Transverse colon (tissue), 4 donors: ENCODE measurements around the gene ERC2. TPM values are rescaled to one million over a fixed set of nuclear protein-coding genes. Genes with fewer than 3 reads are reported as not detected.

Source experiments
- DNase-seq: peaks from one replicate; pipeline ENCODE4 v3.0.0-alpha.2; 2019
- H3K27ac ChIP-seq, 4 donors: fragments of 200-600 bp; sonication (generic); 2 replicates each; pipeline ENCODE4 v1.5.1; 2016 to 2018; ENCODE audit warnings: inconsistent platforms in 4 of 4
- H3K27me3 ChIP-seq: fragments of 200-600 bp; sonication (generic); 2 replicates; pipeline ENCODE4 v1.5.1; 2017; ENCODE audit warnings: inconsistent platforms
- H3K36me3 ChIP-seq, 4 donors: fragments of 200-600 bp; sonication (generic); 2 replicates each; pipeline ENCODE4 v1.5.1; 2017 to 2019; ENCODE audit warnings: inconsistent platforms in 4 of 4
- H3K4me1 ChIP-seq, 4 donors: fragments of 200-600 bp; sonication (generic); 2 replicates each; pipeline ENCODE4 v1.5.1; 2017 to 2020; ENCODE audit warnings: inconsistent platforms in 4 of 4
- H3K4me3 ChIP-seq, 4 donors: fragments of 200-600 bp; sonication (generic); 1 replicate in 1 of 4; 2 replicates in 3 of 4; pipeline versions ENCODE4 v1.5.1 to v1.6.1; 2017 to 2019; ENCODE audit warnings: inconsistent platforms in 4 of 4
- H3K9me3 ChIP-seq, 2 donors: fragments of 200-600 bp; sonication (generic); 2 replicates each; pipeline ENCODE4 v1.5.1; 2017 to 2019; ENCODE audit warnings: inconsistent platforms in 2 of 2
- CTCF ChIP-seq, 5 experiments: fragments of 200-600 bp in 3 of 5; fragments of 450-650 bp in 2 of 5; sonication (generic) in 3 of 5; IDR thresholded peaks; 1 replicate in 2 of 5; 2 replicates in 3 of 5; pipeline ENCODE4 v1.5.1; 2016 to 2017; ENCODE audit warnings: antibody characterized with exemption in 5 of 5, inconsistent platforms in 3 of 5, mild to moderate bottlenecking in 2 of 5, moderate library complexity in 1 of 5
- EP300 ChIP-seq: sonication (generic); formaldehyde crosslinking; IDR thresholded peaks from one replicate; pipeline ENCODE4 v1.6.1; 2017; ENCODE audit warnings: antibody characterized with exemption, low read depth
- POLR2A ChIP-seq: fragments of 450-650 bp; IDR thresholded peaks from one replicate; pipeline ENCODE4 v1.6.1; 2016; ENCODE audit warnings: antibody characterized with exemption, mild to moderate bottlenecking, moderate library complexity
- POLR2AphosphoS5 ChIP-seq, 3 donors: sonication (generic); formaldehyde crosslinking; IDR thresholded peaks; one replicate each; pipeline ENCODE4 v1.6.1; 2016; ENCODE audit warnings: antibody characterized with exemption in 3 of 3
- WGBS, 2 donors: methylation state at CpG; one replicate each; pipeline ENCODE4 v1.1.5; 2018; ENCODE audit warnings: low coverage in 1 of 2; 5-methylcytosine and 5-hydroxymethylcytosine counted together
- in situ Hi-C, 4 donors: fragments of 200-750 bp; cut with MboI; loops; one replicate each; pipeline versions ENCODE4 v1.15.0 to v1.15.1; 2017; ENCODE audit warnings: low sequenced_read_pairs in 3 of 4, low pct_ligation_motif_present in 1 of 4, low pct_unique_long_range_greater_than_20kb in 1 of 4
- intact Hi-C: fragments of 100-400 bp; cut with DNase I; formaldehyde crosslinking; loops from one replicate; pipeline ENCODE4 v1.15.1; 2023; ENCODE audit warnings: low total_unique reads
- total RNA-seq, 4 donors: library from RNA; depleted of rRNA; stranded (reverse); fragments of >200 nt; gene quantifications; one replicate each; pipeline ENCODE4 v1.1.0, GENCODE V29; 2016

Gene ERC2
- total RNA-seq, 4 donors from 2014 or later = 0.41 to 1.3 TPM; not detected in 2

GRCh38 chr3:56064684-56065083 lies 403.6 kb downstream of the ERC2 start:
- no peaks in the 10 kb centered on the region for H3K27me3 ChIP-seq
- H3K4me3 ChIP-seq = no peak overlapping the region
- intact Hi-C loops = no loop called here
- H3K9me3 ChIP-seq = no peaks in the 10 kb centered on the region
- no peak for DNase-seq
- H3K27ac ChIP-seq = no peak overlapping the region
- no peaks in the 10 kb centered on the region for H3K4me1 ChIP-seq
- in situ Hi-C loops = no loop called here
- no peaks in the 10 kb centered on the region for H3K36me3 ChIP-seq
- TF ChIP-seq POLR2AphosphoS5 (IDR thresholded peaks at IDR 0.05) (no peak), POLR2A (no peak), CTCF (IDR thresholded peaks at IDR 0.05) (no peak), EP300 (no peak)

- 49 to 62% methylated on average over 2 of the region's 2 CpGs for WGBS, 2 donors
- TF ChIP-seq EP300 (no peak), POLR2AphosphoS5 (IDR thresholded peaks at IDR 0.05) (no peak), POLR2A (no peak), CTCF (IDR thresholded peaks at IDR 0.05) (no peak)
- Histone ChIP-seq H3K4me3 (no peak overlapping the region), H3K27ac (no peak overlapping the region), H3K36me3 (no peaks in the 10 kb centered on the region), H3K27me3 (no peaks in the 10 kb centered on the region), H3K4me1 (no peaks in the 10 kb centered on the region), H3K9me3 (no peaks in the 10 kb centered on the region)
- intact Hi-C loops = no loop called here
- in situ Hi-C loops = no loop called here
- no peak for DNase-seq
These were observed 407.0 kb downstream of the ERC2 start for GRCh38 chr3:56061279-56061626.

- WGBS, 2 donors = 69 to 80% methylated on average over 4 to 6 of the region's 6 CpGs
- Histone ChIP-seq H3K4me3 (no peak overlapping the region), H3K27ac (no peak overlapping the region), H3K9me3 (no peaks in the 10 kb centered on the region), H3K4me1 (no peaks in the 10 kb centered on the region), H3K27me3 (no peaks in the 10 kb centered on the region), H3K36me3 (no peaks in the 10 kb centered on the region)
- TF ChIP-seq EP300 (no peak), POLR2A (no peak), POLR2AphosphoS5 (IDR thresholded peaks at IDR 0.05) (no peak), CTCF (IDR thresholded peaks at IDR 0.05) (no peak)
- DNase-seq = no peak
- in situ Hi-C loops (no loop called here), intact Hi-C loops (no loop called here)
These were observed 407.6 kb downstream of the ERC2 start for GRCh38 chr3:56060521-56061278.

DNA sequence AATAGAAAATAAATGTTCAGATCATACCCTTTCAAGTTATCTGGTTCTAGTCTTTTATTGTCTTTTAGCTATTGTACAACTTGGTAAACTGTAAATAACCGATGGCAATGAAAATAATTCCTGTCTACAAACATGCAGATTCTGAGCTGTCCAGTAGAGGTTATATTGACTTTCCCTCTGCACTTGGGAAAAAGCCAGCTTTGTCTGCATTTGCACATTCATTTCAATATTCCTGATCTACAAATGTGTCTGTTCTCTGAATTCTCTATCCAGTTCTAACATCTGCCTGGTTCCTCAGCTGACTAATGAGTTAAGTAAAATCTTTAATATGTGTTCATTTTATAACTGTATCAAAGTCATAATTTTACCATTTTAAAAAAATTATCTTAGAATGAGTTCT lies 408.5 kb downstream of the ERC2 start:
- Histone ChIP-seq H3K4me1 (no peaks in the 10 kb centered on the region), H3K27ac (no peak overlapping the region), H3K36me3 (no peaks in the 10 kb centered on the region), H3K27me3 (no peaks in the 10 kb centered on the region), H3K4me3 (no peak overlapping the region), H3K9me3 (no peaks in the 10 kb centered on the region)
- 61 to 64% methylated on average over 1 of the region's 1 CpG for WGBS, 2 donors
- TF ChIP-seq EP300 = no peak
- TF ChIP-seq POLR2A = no peak
- TF ChIP-seq POLR2AphosphoS5 (IDR thresholded peaks at IDR 0.05) = no peak
- no peak for TF ChIP-seq CTCF (IDR thresholded peaks at IDR 0.05)
- intact Hi-C loops = no loop called here
- DNase-seq = no peak
- in situ Hi-C loops = no loop called here
